HepG2 (cell line): ENCODE data around the gene NFE2L2. TPM values are rescaled to one million over a fixed set of nuclear protein-coding genes. Genes with fewer than 3 reads are reported as not detected.

ENCODE experiments used
- ATAC-seq: fragments of 200-7000 bp; cut with Tn5 transposase; 3 replicates; pipeline ENCODE4 v1.9.1; 2020; ENCODE audit warnings: mild to moderate bottlenecking, moderate library complexity
- BruUV-seq: library from RNA; stranded (reverse); fragments of 400-500 nt; replicated peaks from 2 replicates; lab custom pipeline; 2021; lab: Mats Ljungman, UMichigan
- CTCF ChIA-PET: fragments of 300-600 bp; formaldehyde crosslinking; extraction: SDS; loops from one replicate; lab custom pipeline; 2021; ENCODE audit warnings: low total read pairs, inconsistent platforms, low intra/inter-chr PET ratio; lab: Yijun Ruan, JAX
- POLR2A ChIA-PET: fragments of 350-600 bp; sonication (Branson Sonifier 250); formaldehyde crosslinking; loops from one replicate; lab custom pipeline; 2020; ENCODE audit warnings: antibody characterized with exemption, inconsistent platforms; lab: Yijun Ruan, JAX
- DNase-seq: peaks from one replicate; pipeline ENCODE4 v3.0.0-alpha.2; 2015; ENCODE audit warnings: low spot score
- FAIRE-seq: peaks from 3 replicates; lab custom pipeline; 2011; peaks lifted over from hg19 to GRCh38; lab: Jason Lieb, UNC
- H2AFZ ChIP-seq: one replicate; pipeline ENCODE4 v1.6.1; 2011; ENCODE audit warnings: low read length, inconsistent platforms
- H3K27ac ChIP-seq: fragments of 300-600 bp; 3 replicates; pipeline ENCODE4 v1.8.0; 2011; ENCODE audit warnings: mixed run types, mild to moderate bottlenecking, mixed read lengths, low read length, inconsistent platforms; ENCODE audit not compliant: insufficient read depth; ENCODE audit errors: extremely low read length
- H3K27me3 ChIP-seq, 2 experiments: fragments of 200-600 bp in 1 of 2; 2 replicates in 1 of 2; 3 replicates in 1 of 2; pipeline versions ENCODE4 v1.6.0 to v1.8.0; 2011; ENCODE audit warnings: low read length in 2 of 2, mild to moderate bottlenecking in 2 of 2, moderate library complexity in 2 of 2, inconsistent platforms in 1 of 2; ENCODE audit not compliant: insufficient read depth in 2 of 2, control insufficient read depth in 1 of 2
- H3K36me3 ChIP-seq, 2 experiments: fragments of 200-600 bp in 1 of 2; replicated peaks in 1 of 2; 2 replicates in 1 of 2; 3 replicates in 1 of 2; pipeline versions ENCODE4 v1.5.1 to v1.8.0; 2011; ENCODE audit warnings: low read length in 2 of 2, inconsistent platforms in 1 of 2; ENCODE audit not compliant: insufficient read depth in 2 of 2, control insufficient read depth in 1 of 2
- H3K4me1 ChIP-seq: 2 replicates; pipeline ENCODE4 v1.5.1; 2012; ENCODE audit warnings: low read length, inconsistent platforms; ENCODE audit not compliant: insufficient read depth
- H3K4me2 ChIP-seq: 2 replicates; pipeline ENCODE4 v1.6.0; 2011; ENCODE audit warnings: low read depth, low read length, inconsistent platforms
- H3K4me3 ChIP-seq, 3 experiments: fragments of 200-600 bp in 1 of 3; sonication (generic), shearing (Covaris generic) in 1 of 3; replicated peaks in 1 of 3; 2 replicates each; pipeline ENCODE4 v1.5.1; 2011 to 2016; ENCODE audit warnings: low read length in 3 of 3, inconsistent platforms in 2 of 3, low read depth in 2 of 3, mild to moderate bottlenecking in 2 of 3, control low read depth in 1 of 3, mixed read lengths in 1 of 3; ENCODE audit not compliant: insufficient read depth in 1 of 3
- H3K79me2 ChIP-seq: one replicate; pipeline ENCODE4 v1.6.1; 2011; ENCODE audit warnings: low read length, inconsistent platforms; ENCODE audit not compliant: insufficient read depth
- H3K9ac ChIP-seq: 2 replicates; pipeline ENCODE4 v1.6.0; 2011; ENCODE audit warnings: mild to moderate bottlenecking, low read depth, low read length, inconsistent platforms; ENCODE audit not compliant: insufficient read depth
- H3K9me3 ChIP-seq: 2 replicates; pipeline ENCODE4 v1.5.1; 2012; ENCODE audit warnings: mild to moderate bottlenecking, low read length
- H4K20me1 ChIP-seq: 2 replicates; pipeline ENCODE4 v1.6.0; 2011; ENCODE audit warnings: inconsistent platforms, mild to moderate bottlenecking, low read length, moderate library complexity; ENCODE audit not compliant: insufficient read depth
- ARID2 ChIP-seq: sonication (generic); formaldehyde crosslinking; IDR thresholded peaks from 2 replicates; pipeline ENCODE4 v1.8.1; 2022; ENCODE audit warnings: mild to moderate bottlenecking, missing genetic modification reagents, borderline replicate concordance
- FIP1L1 ChIP-seq: fragments of 200-400 bp; formaldehyde crosslinking; IDR thresholded peaks from 2 replicates; pipeline ENCODE4 v1.6.1; 2018; ENCODE audit warnings: low read depth, mild to moderate bottlenecking, low read length, moderate library complexity, borderline replicate concordance; ENCODE audit not compliant: insufficient read depth
- POLR2A ChIP-seq, 2 experiments: IDR thresholded peaks; 2 replicates each; pipeline ENCODE4 v1.6.1; 2011; ENCODE audit warnings: low read depth in 2 of 2, low read length in 2 of 2, mild to moderate bottlenecking in 1 of 2, moderate library complexity in 1 of 2; ENCODE audit not compliant: insufficient read depth in 1 of 2
- POLR2G ChIP-seq: fragments of 200-400 bp; formaldehyde crosslinking; IDR thresholded peaks from 2 replicates; pipeline ENCODE4 v1.6.1; 2018; ENCODE audit warnings: mild to moderate bottlenecking, low read depth, low read length, moderate library complexity
- RBFOX2 ChIP-seq: fragments of 200-400 bp; formaldehyde crosslinking; IDR thresholded peaks from 2 replicates; pipeline ENCODE4 v1.6.1; 2017; ENCODE audit warnings: low read depth, mild to moderate bottlenecking, low read length
- SMYD3 ChIP-seq: sonication (generic); formaldehyde crosslinking; IDR thresholded peaks from 2 replicates; pipeline ENCODE4 v1.8.1; 2023; ENCODE audit warnings: mild to moderate bottlenecking, missing genetic modification reagents
- ZNF816 ChIP-seq: sonication (generic); formaldehyde crosslinking; IDR thresholded peaks from 2 replicates; pipeline ENCODE4 v1.8.0; 2022; ENCODE audit warnings: missing genetic modification reagents, mild to moderate bottlenecking, borderline replicate concordance
- ZNF850 ChIP-seq: sonication (generic); formaldehyde crosslinking; conservative IDR thresholded peaks from 2 replicates; pipeline ENCODE4 v1.9.0; 2021; ENCODE audit warnings: mild to moderate bottlenecking, missing genetic modification reagents
- WGBS: methylation state at CpG from one replicate; pipeline ENCODE4 v1.1.6; 2017; ENCODE audit warnings: low lambda C conversion rate; 5-methylcytosine and 5-hydroxymethylcytosine counted together
- in situ Hi-C: cut with HindIII; loops from 2 replicates; pipeline ENCODE4 v1.10.0; 2017; ENCODE audit warnings: low pct_unique_long_range_greater_than_20kb; ENCODE audit not compliant: extremely low pct_ligation_motif_present
- intact Hi-C: fragments of 100-400 bp; cut with micrococcal nuclease; formaldehyde crosslinking; loops from one replicate; pipeline ENCODE4 v1.10.0; 2022; ENCODE audit not compliant: unreplicated experiment
- polyA plus RNA-seq, 8 experiments: library from polyadenylated mRNA; depleted of rRNA in 3 of 8; stranded (reverse) in 7 of 8; unstranded in 1 of 8; fragments of >200 nt; fragmentation: Illumina TruSeq in 4 of 8; extraction: Trizol in 4 of 8; gene quantifications; 2 replicates each; pipeline versions ENCODE4 v1.2.1 to v1.2.3, GENCODE V29; 2011 to 2016; ENCODE audit warnings: low read depth in 4 of 8, missing spikeins in 1 of 8, mixed read lengths in 1 of 8; ENCODE audit not compliant: insufficient read depth in 1 of 8
- total RNA-seq, 5 experiments: library from RNA; depleted of rRNA; stranded (reverse); fragments of >200 nt; fragmentation: Illumina TruSeq; extraction: Trizol; gene quantifications; 2 replicates each; pipeline ENCODE4 v1.2.3, GENCODE V29; 2016; ENCODE audit warnings: low read depth in 1 of 5
- TF ChIP-seq, protein P1 (sequence below): sonication (generic); formaldehyde crosslinking; IDR thresholded peaks from 2 replicates; pipeline ENCODE4 v1.4.0; 2020; ENCODE audit warnings: mild to moderate bottlenecking, missing genetic modification reagents, borderline replicate concordance
- TF ChIP-seq, protein P2 (sequence below): sonication (generic); formaldehyde crosslinking; IDR thresholded peaks from 2 replicates; pipeline ENCODE4 v1.4.0; 2020; ENCODE audit warnings: missing genetic modification reagents
- TF ChIP-seq, protein P3 (sequence below): IDR thresholded peaks from 2 replicates; pipeline ENCODE4 v1.6.1; 2016; ENCODE audit warnings: low read depth
- TF ChIP-seq, protein P4 (sequence below): sonication (generic); formaldehyde crosslinking; IDR thresholded peaks from 2 replicates; pipeline ENCODE4 v1.5.0; 2020; ENCODE audit warnings: missing genetic modification reagents

NFE2L2 gene
- total and polyA plus RNA-seq, 2 of the 13 experiments (the other 11 are each of a cell fraction or from before 2014, with no cell fraction given), result 84.6 to 215 TPM

DNA sequence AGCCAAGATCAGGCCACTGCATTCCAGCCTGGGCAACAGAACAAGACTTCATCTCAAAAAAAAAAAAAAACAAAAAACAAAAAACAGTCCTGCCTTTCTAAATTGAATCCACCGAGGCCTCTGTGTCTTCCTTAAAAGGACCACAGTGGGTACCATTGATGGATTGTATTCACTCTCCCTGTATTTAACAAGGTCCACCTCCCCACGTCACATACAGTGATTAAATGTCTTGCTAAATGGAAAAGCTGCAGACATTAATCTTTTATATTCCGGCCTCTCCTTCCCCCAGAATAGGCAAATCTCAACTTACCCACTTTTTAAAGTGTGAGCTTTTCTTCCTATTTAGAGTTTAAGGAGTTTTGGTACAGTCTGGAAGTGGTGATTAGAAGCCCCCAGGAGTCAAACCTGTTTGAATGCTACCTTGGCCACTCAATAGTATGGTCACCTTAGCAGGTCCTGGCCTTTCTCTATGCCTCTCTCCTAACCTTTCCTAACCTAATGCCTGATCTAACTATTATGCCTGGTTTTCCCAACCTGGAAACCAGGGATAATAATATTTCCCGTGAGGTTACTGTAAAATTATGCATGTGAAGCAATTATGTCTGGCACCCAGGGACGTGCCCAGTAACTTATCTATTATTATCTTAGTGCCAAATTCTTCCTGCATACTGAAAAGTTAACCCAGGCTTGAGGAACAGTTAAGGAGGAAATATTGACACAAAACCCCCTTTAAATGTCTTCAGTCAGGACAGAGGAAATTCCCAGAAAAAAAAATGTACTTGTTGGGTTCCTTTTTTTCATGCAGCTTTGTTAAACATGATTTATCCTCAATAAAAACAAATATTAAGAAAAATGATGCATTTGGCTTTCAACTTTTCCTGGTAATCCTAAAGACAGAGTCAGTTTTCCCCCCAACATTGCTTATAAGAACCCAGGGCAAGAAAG is 3.1 kb downstream of the NFE2L2 start:
- in situ Hi-C loops (loop anchor here (5.0 kb wide), 4 partner anchors 49 to 131 kb away; partner anchors contain the start of genes AGPS and HNRNPA3), intact Hi-C loops (loop anchor here (5.0 kb wide), 2 partner anchors 36 to 156 kb away; no protein-coding TSS in a partner anchor)
- no peaks in the 10 kb centered on the region; a peak in 1 of 5 replicates for H3K27me3 ChIP-seq
- DNase-seq (no peak), ATAC-seq (no peak), FAIRE-seq (no peak)
- WGBS, result 5% methylated on average over 5 of the region's 5 CpGs
- CTCF ChIA-PET, result interaction anchor here (3.5 kb wide), 1 partner anchor 72 kb away, joined by 24 read pairs; no protein-coding TSS in a partner anchor
- peak overlapping the region; percentile 100 for H3K27ac ChIP-seq
- H3K79me2 ChIP-seq, result peaks cover 82% of the 10 kb centered on the region
- H2AFZ ChIP-seq, result no peak overlapping the region
- BruUV-seq, result no TSS peak
- H3K9me3 ChIP-seq, result no peaks in the 10 kb centered on the region
- peaks cover 68% of the 10 kb centered on the region for H4K20me1 ChIP-seq
- peak overlapping the region; percentile 100 for H3K9ac ChIP-seq
- H3K36me3 ChIP-seq, result peaks cover 0 to 15% of the 10 kb centered on the region in 2 experiments; a peak in 3 of 5 replicates
- H3K4me3 ChIP-seq, result peak overlapping the region; percentile 94 to 99 (median 98)
- POLR2A ChIA-PET, result interaction anchor here (1.0 to 1.9 kb wide), 7 partner anchors 9 to 97 kb away, joined by 3 to 6 read pairs (median 3); partner anchors contain the start of gene HNRNPA3
- peak overlapping the region; percentile 96 for H3K4me2 ChIP-seq
- peaks cover 66% of the 10 kb centered on the region for H3K4me1 ChIP-seq
- TF ChIP-seq ZNF850, result 0 out of 2 replicates have a peak, but pooled peaks have one; percentile 31
- TF ChIP-seq, protein P1, sequence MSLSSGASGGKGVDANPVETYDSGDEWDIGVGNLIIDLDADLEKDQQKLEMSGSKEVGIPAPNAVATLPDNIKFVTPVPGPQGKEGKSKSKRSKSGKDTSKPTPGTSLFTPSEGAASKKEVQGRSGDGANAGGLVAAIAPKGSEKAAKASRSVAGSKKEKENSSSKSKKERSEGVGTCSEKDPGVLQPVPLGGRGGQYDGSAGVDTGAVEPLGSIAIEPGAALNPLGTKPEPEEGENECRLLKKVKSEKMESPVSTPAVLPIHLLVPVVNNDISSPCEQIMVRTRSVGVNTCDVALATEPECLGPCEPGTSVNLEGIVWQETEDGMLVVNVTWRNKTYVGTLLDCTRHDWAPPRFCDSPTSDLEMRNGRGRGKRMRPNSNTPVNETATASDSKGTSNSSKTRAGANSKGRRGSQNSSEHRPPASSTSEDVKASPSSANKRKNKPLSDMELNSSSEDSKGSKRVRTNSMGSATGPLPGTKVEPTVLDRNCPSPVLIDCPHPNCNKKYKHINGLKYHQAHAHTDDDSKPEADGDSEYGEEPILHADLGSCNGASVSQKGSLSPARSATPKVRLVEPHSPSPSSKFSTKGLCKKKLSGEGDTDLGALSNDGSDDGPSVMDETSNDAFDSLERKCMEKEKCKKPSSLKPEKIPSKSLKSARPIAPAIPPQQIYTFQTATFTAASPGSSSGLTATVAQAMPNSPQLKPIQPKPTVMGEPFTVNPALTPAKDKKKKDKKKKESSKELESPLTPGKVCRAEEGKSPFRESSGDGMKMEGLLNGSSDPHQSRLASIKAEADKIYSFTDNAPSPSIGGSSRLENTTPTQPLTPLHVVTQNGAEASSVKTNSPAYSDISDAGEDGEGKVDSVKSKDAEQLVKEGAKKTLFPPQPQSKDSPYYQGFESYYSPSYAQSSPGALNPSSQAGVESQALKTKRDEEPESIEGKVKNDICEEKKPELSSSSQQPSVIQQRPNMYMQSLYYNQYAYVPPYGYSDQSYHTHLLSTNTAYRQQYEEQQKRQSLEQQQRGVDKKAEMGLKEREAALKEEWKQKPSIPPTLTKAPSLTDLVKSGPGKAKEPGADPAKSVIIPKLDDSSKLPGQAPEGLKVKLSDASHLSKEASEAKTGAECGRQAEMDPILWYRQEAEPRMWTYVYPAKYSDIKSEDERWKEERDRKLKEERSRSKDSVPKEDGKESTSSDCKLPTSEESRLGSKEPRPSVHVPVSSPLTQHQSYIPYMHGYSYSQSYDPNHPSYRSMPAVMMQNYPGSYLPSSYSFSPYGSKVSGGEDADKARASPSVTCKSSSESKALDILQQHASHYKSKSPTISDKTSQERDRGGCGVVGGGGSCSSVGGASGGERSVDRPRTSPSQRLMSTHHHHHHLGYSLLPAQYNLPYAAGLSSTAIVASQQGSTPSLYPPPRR (CRISPR knock-in tag), result 0 out of 2 replicates have a peak, but pooled peaks have one; percentile 10
- TF ChIP-seq FIP1L1, result no peak
- TF ChIP-seq, protein P2, sequence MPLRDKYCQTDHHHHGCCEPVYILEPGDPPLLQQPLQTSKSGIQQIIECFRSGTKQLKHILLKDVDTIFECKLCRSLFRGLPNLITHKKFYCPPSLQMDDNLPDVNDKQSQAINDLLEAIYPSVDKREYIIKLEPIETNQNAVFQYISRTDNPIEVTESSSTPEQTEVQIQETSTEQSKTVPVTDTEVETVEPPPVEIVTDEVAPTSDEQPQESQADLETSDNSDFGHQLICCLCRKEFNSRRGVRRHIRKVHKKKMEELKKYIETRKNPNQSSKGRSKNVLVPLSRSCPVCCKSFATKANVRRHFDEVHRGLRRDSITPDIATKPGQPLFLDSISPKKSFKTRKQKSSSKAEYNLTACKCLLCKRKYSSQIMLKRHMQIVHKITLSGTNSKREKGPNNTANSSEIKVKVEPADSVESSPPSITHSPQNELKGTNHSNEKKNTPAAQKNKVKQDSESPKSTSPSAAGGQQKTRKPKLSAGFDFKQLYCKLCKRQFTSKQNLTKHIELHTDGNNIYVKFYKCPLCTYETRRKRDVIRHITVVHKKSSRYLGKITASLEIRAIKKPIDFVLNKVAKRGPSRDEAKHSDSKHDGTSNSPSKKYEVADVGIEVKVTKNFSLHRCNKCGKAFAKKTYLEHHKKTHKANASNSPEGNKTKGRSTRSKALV (CRISPR knock-in tag), result no peak
- TF ChIP-seq, protein P3, sequence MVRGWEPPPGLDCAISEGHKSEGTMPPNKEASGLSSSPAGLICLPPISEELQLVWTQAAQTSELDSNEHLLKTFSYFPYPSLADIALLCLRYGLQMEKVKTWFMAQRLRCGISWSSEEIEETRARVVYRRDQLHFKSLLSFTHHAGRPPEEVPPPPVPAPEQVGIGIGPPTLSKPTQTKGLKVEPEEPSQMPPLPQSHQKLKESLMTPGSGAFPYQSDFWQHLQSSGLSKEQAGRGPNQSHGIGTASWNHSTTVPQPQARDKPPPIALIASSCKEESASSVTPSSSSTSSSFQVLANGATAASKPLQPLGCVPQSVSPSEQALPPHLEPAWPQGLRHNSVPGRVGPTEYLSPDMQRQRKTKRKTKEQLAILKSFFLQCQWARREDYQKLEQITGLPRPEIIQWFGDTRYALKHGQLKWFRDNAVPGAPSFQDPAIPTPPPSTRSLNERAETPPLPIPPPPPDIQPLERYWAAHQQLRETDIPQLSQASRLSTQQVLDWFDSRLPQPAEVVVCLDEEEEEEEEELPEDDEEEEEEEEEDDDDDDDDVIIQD (CRISPR knock-in tag), result no peak
- TF ChIP-seq POLR2G, result peak; percentile 34; the same call in 1 of the 2 replicates
- 0 out of 2 replicates have a peak, but pooled peaks have one; percentile 32 for TF ChIP-seq SMYD3 (CRISPR knock-in tag)
- TF ChIP-seq POLR2A (IDR thresholded peaks at IDR 0.05; ENCODE audit: insufficient read depth in 1 of 2, low read depth in 2 of 2, low read length in 2 of 2), result peak in 1 of 2 experiments; percentile 31; a peak in 1 of 4 replicates
- TF ChIP-seq, protein P4, sequence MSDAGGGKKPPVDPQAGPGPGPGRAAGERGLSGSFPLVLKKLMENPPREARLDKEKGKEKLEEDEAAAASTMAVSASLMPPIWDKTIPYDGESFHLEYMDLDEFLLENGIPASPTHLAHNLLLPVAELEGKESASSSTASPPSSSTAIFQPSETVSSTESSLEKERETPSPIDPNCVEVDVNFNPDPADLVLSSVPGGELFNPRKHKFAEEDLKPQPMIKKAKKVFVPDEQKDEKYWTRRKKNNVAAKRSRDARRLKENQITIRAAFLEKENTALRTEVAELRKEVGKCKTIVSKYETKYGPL (CRISPR knock-in tag), result no peak
- TF ChIP-seq ARID2 (CRISPR knock-in tag), result 0 out of 2 replicates have a peak, but pooled peaks have one; percentile 19
- peak; percentile 59 for TF ChIP-seq RBFOX2
- TF ChIP-seq ZNF816 (CRISPR knock-in tag), result 0 out of 2 replicates have a peak, but pooled peaks have one; percentile 57
